ENCODE data around the gene FBXO27.

DNA sequence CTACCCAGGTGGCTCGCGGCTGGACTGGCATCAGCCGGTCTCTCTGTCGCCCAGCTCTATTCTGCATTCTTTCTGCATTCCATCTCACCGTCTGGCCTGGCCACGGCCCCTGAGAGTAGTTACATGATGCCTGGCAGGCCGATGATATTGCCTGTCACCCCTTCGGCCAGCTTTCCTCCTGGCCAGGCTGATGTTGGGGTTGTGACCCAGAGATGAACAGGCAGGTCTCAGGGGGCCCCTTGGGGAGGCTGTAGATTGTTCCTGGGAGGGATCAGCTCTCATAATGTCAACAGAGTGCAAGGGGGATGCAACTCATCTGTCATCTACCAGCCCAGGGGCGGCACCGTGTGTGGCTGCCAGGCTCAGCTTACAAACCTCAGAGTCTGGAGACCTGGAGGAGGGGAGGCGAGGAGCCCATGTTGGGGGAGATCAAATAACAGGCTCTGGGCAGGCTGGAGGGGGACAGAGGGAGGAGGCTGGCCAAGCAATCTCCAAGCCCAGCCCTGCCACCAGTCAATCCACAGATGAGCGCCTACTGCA, 43.2 kb downstream of the FBXO27 start:
- TF ChIP-seq, protein P1, sequence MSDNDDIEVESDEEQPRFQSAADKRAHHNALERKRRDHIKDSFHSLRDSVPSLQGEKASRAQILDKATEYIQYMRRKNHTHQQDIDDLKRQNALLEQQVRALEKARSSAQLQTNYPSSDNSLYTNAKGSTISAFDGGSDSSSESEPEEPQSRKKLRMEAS (IDR thresholded peaks at IDR 0.05), result peak; percentile 56
- TF ChIP-seq, protein P2, sequence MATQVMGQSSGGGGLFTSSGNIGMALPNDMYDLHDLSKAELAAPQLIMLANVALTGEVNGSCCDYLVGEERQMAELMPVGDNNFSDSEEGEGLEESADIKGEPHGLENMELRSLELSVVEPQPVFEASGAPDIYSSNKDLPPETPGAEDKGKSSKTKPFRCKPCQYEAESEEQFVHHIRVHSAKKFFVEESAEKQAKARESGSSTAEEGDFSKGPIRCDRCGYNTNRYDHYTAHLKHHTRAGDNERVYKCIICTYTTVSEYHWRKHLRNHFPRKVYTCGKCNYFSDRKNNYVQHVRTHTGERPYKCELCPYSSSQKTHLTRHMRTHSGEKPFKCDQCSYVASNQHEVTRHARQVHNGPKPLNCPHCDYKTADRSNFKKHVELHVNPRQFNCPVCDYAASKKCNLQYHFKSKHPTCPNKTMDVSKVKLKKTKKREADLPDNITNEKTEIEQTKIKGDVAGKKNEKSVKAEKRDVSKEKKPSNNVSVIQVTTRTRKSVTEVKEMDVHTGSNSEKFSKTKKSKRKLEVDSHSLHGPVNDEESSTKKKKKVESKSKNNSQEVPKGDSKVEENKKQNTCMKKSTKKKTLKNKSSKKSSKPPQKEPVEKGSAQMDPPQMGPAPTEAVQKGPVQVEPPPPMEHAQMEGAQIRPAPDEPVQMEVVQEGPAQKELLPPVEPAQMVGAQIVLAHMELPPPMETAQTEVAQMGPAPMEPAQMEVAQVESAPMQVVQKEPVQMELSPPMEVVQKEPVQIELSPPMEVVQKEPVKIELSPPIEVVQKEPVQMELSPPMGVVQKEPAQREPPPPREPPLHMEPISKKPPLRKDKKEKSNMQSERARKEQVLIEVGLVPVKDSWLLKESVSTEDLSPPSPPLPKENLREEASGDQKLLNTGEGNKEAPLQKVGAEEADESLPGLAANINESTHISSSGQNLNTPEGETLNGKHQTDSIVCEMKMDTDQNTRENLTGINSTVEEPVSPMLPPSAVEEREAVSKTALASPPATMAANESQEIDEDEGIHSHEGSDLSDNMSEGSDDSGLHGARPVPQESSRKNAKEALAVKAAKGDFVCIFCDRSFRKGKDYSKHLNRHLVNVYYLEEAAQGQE (IDR thresholded peaks at IDR 0.05; ENCODE audit: low read depth), result no peak
- TF ChIP-seq CREB1 (IDR thresholded peaks at IDR 0.05; ENCODE audit: low read depth) (no peak), EP300 (IDR thresholded peaks at IDR 0.05; ENCODE audit: borderline replicate concordance) (no peak), NFIC (IDR thresholded peaks at IDR 0.05) (no peak), FOXM1 (IDR thresholded peaks at IDR 0.05; ENCODE audit: borderline replicate concordance, low read depth) (no peak), RAD21 (IDR thresholded peaks at IDR 0.05; ENCODE audit: low read depth) (no peak), YY1 (IDR thresholded peaks at IDR 0.05; ENCODE audit: low read depth) (no peak), EGR1 (IDR thresholded peaks at IDR 0.05) (no peak), TEAD4 (IDR thresholded peaks at IDR 0.05) (peak; percentile 86), TAF1 (IDR thresholded peaks at IDR 0.05; ENCODE audit: low read depth) (no peak), ZBTB7A (IDR thresholded peaks at IDR 0.05; ENCODE audit: low read depth) (no peak)
- TF ChIP-seq, protein P3, sequence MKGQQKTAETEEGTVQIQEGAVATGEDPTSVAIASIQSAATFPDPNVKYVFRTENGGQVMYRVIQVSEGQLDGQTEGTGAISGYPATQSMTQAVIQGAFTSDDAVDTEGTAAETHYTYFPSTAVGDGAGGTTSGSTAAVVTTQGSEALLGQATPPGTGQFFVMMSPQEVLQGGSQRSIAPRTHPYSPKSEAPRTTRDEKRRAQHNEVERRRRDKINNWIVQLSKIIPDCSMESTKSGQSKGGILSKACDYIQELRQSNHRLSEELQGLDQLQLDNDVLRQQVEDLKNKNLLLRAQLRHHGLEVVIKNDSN (IDR thresholded peaks at IDR 0.05), result no peak

Measured in Ishikawa (cell line).